Measurements from ENCODE around the gene THSD4. TPM values are rescaled to one million over a fixed set of nuclear protein-coding genes. Genes with fewer than 3 reads are reported as not detected.
"Not testable (repeated sequence)": the region's sequence is repeated elsewhere in the genome, so short reads cannot be mapped to it uniquely, and the experiment has no call there.

Gene THSD4
- total RNA-seq, 1 donor from 2014 or later: 80.7 TPM

DNA sequence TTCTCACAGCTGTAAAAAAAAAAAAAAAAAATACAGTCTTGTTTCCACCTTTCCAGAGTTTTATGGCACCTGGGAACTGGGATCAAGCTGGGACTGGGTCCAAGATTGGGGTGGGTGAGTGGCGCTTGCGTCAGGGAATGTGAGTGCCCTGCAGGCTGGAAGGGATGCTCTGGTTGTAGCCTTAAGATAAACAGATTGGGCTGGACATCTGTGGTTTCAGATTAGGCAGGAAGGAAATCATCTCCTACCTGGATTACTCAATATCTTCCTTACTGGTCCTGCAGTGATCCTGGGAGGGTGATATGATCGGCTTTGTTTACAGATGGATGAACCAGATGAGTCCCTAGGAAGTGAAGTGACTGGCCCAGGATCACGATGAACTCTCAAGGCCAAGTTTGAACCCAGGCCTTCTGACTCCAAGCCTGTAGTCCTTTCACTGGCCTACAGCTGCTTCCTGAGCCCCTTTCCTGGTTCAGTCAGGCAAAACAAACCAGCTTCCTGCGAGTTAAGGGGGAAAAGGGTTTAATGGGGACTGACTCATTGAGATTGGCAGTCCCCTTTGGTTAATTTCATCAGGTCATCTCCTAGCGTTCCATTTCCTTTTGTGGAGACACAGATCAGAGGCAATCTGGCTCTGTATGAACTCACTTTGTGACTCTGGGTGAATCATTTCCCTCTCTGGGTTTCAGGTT is 179.8 kb downstream of the THSD4 start:
- no peak for DNase-seq
- peak; percentile 15 for ATAC-seq
- intact Hi-C loops (cut with micrococcal nuclease): no loop called here

DNA sequence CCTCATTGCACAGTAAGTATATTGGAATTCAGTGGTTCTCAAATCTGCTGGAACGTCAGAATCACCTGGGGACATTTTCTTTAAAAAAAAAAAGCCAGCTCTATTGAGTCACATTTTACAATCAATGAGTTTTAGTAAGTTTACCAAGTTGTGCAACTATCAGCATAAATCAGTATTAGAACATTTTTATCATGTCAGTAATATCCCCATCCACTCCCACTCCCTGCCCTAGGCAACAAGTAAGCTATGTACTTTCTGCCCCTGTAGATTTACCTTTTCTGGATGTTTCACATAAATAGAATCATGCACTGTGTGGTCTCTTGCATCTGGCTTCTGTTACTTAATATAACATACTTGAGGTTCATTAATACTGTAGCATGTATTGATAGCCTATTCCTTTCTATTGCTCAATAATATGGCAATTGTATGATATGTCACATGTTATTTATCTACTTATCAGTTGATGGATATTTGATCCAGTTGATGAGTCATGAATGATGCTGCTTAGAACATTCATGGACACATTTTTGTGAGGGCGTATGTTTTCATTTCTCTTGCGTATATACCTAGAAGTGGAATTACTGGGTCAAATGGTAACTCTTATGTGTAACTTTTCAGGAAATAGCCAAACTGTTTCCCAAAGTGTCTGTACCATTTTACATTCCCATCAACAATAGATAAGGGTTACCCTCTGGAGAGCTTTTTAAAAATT is 180.5 kb downstream of the THSD4 start:
- no peak for ATAC-seq

DNA sequence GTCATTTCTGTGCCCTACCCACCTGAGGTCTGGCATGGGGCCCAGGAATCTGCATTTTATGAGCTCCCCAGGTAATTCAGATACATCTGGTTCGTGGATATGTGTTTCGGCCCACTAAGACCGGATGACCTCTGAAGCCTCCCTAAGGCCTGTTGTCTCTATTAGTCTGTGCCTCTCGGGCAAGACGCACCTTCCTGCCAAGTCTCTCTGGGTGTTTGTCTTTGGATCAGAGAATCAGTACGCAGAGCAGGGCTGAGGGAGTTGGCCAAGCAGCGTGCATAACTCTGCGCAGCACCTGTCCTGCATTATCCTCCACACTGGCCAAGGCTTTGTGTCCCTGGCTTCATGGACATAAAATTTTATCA is 181.0 kb downstream of the THSD4 start:
- intact Hi-C loops (cut with micrococcal nuclease): no loop called here
- ATAC-seq: no peak
- DNase-seq: no peak

More for the DNA sequence above, 180.5 kb downstream of the THSD4 start:
- DNase-seq: no peak
- intact Hi-C loops (cut with micrococcal nuclease): no loop called here

DNA sequence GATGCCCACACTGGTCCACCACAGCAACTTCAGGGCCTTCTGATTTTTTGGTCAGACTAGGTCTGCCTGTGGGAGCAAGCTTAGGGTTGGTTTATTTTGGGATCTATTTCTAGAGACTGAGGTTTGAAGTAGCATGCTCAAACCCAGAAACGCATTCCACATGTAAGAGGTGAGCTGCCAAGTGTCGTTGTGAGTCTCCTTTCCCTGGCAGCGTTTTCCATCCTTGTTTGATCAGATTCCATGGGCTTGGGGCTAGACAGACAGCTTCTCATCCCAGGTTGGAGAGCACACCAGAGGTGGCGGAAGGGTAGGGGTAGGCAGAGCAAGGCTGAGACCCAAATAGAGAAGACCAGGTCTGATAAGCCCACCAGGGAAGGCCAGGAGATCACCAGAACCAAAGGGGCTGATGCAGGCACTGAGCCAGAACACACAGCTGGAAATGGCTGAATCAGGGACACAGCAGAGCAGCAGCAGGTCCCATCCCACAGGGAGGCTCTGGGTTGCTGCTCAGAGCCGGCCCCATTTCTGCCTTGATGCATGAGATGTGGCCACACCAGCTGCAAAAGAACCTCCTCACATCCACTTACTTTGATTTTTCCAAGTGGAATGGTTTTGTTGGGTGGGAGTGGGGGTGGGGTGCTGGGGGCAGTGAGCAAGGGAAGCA is 186.8 kb downstream of the THSD4 start:
- intact Hi-C loops (cut with micrococcal nuclease): no loop called here
- peak; percentile 55 for ATAC-seq
- no peak for DNase-seq

DNA sequence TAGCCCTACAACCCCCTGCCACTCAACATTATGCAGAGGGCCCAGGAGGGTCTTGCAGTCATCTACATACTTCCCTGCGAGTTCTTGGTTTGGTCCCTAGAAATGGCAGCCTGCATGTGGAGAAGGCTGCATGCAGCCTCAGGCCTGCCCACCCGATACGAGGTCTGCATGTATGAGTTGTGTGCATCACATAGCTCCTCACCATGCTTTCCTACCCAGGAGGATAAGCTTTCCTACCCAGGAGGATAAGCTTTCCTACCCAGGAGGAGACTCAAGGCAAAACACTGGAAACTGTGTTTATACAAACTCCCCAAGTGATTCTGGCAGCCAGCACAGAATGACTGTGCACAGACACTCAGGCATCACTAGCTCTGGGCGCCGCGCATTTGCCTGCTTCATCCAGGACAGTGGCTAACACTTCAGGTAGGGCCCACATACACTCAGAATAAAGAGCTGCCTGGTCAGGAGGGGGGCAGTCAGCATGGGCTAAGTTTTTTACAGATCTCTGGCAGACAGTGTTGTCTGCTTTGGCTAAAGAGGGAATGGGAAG is 187.7 kb downstream of the THSD4 start:
- DNase-seq: no peak
- intact Hi-C loops (cut with micrococcal nuclease): no loop called here
- peak; percentile 50 for ATAC-seq

DNA sequence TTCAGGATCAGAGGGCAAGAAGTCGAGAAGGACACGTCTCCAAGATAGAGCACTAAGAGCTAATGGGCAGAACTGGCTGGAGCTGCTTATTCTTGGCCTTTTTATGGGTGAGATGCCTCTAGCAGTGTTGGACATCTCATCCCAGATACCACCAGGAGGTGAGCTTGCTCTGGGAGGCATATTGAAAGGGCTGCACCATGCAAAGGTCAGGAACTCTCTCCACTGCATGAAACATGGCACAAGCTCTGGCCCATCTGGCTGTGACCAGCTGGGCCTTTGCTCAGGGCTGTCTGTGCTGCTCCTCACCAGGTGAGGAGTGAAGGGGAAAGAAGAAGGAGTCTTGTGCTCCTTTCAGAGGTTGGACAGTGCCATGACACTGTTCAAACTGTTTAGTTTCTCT is 188.7 kb downstream of the THSD4 start:
- DNase-seq (no peak), ATAC-seq (no peak)
- intact Hi-C loops (cut with micrococcal nuclease): no loop called here

DNA sequence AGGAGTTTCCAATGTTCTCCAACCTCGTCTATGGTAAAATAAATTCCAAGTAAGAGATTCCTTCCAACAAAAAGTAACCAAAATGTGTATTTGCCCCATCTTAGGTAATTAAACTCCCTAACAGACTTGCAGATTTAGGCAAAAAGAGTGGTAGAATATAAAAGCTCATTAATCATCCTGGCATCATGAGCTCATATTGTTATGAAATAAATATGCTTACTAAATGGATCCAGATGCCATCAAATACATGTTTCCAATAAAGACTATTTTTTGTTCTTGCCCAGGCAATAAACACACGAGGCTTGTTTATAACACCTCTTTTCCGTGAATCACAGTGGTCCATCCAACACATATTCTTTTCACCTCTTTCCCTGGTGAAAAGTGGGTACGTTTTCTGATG is 189.4 kb downstream of the THSD4 start:
- ATAC-seq: no peak
- intact Hi-C loops (cut with micrococcal nuclease): no loop called here

DNA sequence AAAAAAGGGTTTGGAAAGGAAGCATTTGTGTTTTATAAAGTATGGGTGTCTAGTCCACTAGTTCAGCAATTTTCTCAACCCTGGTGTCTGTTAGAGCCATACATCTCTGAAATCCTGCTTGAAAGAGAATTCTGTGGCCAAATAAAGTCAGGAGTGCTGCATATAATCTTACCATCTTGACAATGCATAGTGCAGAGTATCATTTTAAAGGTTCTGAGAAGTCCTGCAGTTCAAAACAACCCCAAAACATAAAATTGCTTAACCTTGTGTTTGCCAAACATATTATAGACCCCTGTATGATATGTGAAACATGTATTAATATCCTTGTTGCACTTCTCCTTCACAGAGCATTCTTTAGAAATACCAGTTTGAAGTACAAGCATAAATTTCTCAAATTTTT is 191.3 kb downstream of the THSD4 start:
- DNase-seq (no peak), ATAC-seq (no peak)
- intact Hi-C loops (cut with micrococcal nuclease): no loop called here

More for the DNA sequence above, 189.4 kb downstream of the THSD4 start:
- DNase-seq: no peak

DNA sequence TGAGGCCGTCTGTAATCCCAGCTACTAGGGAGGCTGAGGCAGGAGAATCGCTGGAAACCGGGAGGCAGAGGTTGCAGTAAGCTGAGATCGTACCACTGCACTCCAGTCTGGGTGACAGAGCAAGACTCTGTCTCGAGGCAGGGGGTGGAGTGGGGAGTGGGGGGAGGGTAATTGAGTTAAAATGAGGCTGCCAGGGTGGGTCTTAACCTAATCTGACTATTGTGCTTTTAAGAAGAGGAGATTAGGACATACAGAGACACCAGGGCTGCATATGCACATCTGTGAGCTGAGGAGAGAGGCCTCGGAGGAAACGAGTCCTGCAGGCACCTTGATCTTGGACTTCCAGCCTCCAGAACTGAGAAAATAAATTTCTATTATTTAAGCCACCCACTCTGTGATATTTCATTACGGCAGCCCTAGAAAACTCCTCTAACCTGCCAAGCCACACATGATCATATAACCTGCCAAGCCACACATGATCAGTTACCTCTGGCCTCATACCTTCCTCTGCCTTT is 197.0 kb downstream of the THSD4 start:
- ATAC-seq (no peak), DNase-seq (no peak)
- intact Hi-C loops (cut with micrococcal nuclease): no loop called here

DNA sequence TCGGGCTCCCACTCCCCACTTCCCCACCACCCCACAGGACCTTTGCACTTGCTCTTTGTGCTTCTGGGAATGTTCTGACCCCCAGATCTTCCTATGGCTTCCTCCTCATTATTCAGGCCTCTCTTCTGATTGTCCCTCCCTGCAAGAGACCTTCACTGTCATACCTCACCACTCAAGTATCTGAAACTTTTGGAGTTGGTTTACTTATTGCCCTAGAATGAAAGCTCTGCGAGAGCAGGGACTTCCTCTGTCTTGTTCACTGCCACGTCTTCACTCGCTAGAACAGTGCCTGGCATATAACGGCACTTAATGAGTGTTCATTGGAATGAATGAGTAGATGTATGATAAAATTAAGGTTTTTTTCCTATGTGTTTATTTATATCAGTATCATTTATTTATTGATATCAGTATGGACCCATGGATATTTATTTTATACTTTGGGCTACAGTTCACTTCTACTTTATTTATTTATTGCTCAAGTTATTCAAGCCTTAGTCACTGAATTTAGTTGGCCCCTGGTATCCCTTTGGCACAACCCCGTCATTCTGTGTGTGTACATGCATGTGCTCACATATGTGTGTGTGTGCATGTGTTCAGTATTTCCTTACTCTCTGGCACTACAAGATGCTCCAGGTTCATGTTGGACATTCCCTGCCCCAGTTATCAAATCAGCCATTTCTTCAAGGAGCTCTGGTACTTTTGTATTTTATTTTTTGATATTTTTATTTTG is 197.6 kb downstream of the THSD4 start:
- intact Hi-C loops (cut with micrococcal nuclease): no loop called here

DNA sequence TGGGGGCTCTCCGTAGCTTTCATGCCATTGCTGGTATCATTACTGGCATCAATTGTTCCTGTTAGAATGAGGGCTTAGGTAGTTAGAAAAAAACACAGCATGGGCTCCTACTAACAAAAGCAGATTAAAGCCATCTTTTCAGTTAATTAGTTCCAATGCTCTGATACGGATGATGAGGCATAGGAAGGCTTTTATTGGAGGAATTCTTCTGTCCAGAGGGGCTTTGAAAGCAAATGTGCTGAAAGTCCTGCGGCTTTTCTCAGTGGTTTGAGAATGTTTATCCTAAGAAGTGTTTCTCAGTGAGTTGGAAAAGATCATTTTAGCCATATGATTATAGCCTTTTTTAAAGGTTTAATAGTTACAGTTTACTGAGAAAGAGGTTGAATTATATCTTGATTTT is 198.5 kb downstream of the THSD4 start:
- ATAC-seq: no peak
- intact Hi-C loops (cut with micrococcal nuclease): no loop called here
- DNase-seq: no peak

More for the DNA sequence above, 197.6 kb downstream of the THSD4 start:
- DNase-seq (no peak), ATAC-seq (no peak)

DNA sequence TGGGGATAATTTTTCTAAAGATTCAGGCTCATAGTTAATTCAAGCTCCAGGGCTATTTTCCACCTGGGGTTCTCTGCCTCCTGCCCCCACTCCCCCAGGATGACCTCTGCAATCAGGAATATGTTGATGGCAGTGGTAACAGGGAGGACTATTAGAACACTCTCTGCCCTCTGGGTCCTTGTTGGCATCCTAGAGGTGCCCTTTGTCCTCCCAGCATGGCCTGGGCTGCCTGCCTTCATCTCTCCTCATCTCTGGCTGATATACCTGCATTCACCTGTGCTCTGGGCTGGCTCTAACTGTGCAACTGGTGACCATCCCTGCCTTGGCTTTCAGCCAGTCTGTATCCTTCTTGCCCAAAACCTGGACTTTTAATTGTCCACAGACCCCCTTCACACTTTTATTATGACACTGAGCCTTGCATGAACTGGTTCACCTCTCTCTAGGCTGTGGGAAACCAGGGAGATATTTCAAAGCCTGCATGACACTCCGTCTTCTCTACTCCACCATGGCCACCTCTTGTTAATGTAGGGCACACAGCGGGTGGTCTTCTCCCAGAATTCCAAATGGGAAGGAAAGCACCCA is 199.8 kb downstream of the THSD4 start:
- peak; percentile 23 for ATAC-seq
- DNase-seq: no peak
- intact Hi-C loops (cut with micrococcal nuclease): no loop called here

DNA sequence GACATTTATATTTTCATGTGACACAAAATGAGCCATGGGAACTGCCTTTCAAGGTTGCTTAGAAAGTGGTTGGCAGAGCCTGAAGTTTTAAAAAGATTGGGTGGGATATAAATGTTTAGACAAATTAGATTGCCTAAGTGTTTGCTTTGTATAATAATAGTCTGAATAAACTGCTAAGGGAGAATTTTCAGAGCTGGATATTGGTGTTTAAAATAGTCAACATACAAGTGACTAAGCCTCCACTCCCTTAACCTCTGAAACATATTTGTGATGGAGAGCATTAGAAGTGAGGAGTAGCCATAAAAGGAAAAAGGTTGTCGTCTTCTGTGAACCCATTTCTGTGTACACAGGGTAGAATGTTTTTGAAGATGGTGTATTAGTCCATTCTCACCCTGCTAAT is 201.6 kb downstream of the THSD4 start:
- intact Hi-C loops (cut with micrococcal nuclease): no loop called here
- no peak for DNase-seq

DNA sequence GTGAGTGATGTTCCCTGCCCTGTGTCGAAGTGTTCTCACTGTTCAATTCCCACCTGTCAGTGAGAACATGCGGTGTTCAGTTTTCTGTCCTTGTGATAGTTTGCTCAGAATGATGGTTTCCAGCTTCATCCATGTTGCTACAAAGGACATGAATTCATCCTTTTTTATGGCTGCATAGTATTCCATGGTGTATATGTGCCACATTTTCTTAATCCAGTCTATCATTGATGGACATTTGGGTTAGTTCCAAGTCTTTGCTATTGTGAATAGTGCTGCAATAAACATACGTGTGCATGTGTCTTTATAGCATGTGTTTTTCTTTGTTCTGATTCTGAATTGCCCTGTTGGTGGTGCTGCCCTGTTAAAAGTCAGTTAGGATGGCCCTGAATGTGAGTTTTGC is 204.2 kb downstream of the THSD4 start:
- DNase-seq; intact Hi-C loops (cut with micrococcal nuclease); ATAC-seq: not testable (repeated sequence)

More for the DNA sequence above, 201.6 kb downstream of the THSD4 start:
- ATAC-seq: no peak

DNA sequence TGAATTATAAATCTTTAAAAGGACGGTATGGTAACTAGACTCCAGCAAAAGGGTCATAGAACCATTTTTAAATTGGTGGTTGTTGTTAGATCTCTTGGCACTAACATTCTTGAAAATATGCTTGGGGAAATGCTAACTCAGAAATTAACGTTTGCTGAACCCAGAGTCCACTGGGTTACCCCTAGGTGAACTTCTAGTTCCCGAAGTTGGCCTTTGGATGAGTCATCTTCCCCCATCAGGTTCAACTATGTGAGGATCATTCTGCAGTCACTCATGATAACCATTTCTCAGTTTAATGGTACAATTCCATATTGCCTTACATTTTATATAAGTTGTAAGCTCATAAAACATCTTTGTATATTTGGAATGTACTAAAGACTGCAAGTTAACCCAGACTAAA is 204.7 kb downstream of the THSD4 start:
- ATAC-seq: no peak
- DNase-seq: no peak
- intact Hi-C loops (cut with micrococcal nuclease): no loop called here

DNA sequence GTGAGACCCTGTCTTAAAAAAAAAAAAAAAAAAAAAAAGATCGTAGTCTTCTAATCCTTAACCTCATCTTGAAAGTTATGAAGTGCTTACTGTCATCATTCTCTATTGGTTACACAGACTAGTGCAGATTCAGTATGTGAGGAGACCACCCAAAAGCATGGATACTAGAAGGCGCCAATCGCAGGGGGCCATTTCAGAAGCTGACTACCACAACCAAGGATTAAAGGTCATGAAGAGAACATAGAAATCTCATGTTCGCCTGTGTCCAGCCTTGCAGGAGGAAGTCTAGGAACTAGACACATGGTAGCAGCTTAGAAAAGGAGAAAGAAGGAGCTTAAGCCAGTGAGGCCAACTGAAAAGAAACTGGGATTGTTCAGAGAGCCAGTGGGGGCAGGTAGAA is 207.8 kb downstream of the THSD4 start:
- intact Hi-C loops (cut with micrococcal nuclease): no loop called here
- DNase-seq: no peak
- ATAC-seq: no peak

DNA sequence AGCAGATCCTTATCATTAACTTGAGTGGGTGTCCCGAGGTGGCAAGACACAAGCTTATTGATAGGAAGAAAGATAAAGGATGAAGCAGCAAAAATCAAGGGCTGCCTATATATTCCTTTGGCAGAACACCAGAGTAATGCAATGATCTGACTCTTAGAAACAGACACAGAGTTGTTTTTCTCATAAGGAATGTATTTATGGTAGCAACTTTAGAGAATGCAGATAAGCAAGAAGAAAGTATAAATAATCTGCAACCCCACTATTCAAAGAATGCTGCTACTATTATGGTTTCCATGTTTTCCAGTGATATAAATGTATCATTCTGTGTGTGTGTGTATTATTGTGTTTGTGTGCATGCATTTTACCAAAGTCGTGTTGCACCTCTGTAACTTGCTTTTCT is 208.3 kb downstream of the THSD4 start:
- DNase-seq (no peak), ATAC-seq (no peak)
- intact Hi-C loops (cut with micrococcal nuclease): no loop called here

DNA sequence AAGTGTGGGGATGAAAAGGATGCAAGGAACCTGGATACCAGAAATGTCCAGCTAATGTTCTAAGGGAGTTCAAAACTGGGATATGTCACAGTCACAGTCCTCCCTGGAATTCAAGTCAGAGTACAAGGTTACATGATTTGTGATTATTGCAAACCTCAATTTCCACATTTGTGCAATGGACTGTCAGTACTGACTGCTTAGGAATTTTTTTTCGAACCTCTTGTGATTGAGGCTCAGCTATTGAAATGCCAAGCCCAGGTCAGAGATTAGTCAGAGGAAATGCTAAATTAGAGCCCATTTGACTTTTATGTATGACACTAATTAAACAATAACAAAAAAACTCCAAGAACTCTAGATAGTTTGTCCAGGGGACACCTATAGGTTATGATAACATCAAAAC is 210.2 kb downstream of the THSD4 start:
- intact Hi-C loops (cut with micrococcal nuclease): no loop called here
- no peak for ATAC-seq
- no peak for DNase-seq

DNA sequence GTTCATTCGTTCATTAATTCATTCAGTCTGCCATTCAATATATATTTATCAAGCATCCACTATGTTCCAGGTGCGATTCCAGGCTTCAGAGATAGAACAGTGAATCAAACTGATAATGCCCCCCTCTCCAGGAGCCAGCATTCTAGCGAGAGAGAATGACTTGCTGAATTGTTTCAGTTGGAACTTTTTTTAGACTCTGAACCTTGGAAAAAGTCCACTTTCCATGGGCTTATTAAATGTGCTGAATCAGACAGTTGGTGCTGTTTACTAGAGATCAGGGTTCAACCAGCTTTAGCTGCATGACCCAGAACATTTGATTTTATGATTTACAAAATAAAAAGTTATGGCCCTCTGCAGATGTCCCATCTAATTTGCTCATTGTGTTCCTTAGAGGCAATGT is 213.2 kb downstream of the THSD4 start:
- DNase-seq (no peak), ATAC-seq (peak; percentile 7)
- intact Hi-C loops (cut with micrococcal nuclease): no loop called here

Data from left ventricle myocardium superior (tissue), 1 donor.